ENCODE data around the gene SCGB1A1.

GRCh38 chr11:62449451-62449851, 30.6 kb downstream of the SCGB1A1 start:
- TF ChIP-seq EP300 (IDR thresholded peaks at IDR 0.05): no peak
- TF ChIP-seq, protein P1, sequence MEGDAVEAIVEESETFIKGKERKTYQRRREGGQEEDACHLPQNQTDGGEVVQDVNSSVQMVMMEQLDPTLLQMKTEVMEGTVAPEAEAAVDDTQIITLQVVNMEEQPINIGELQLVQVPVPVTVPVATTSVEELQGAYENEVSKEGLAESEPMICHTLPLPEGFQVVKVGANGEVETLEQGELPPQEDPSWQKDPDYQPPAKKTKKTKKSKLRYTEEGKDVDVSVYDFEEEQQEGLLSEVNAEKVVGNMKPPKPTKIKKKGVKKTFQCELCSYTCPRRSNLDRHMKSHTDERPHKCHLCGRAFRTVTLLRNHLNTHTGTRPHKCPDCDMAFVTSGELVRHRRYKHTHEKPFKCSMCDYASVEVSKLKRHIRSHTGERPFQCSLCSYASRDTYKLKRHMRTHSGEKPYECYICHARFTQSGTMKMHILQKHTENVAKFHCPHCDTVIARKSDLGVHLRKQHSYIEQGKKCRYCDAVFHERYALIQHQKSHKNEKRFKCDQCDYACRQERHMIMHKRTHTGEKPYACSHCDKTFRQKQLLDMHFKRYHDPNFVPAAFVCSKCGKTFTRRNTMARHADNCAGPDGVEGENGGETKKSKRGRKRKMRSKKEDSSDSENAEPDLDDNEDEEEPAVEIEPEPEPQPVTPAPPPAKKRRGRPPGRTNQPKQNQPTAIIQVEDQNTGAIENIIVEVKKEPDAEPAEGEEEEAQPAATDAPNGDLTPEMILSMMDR (IDR thresholded peaks at IDR 0.05): peak in 1 of 3 experiments; percentile 3

Data from esophagus muscularis mucosa (tissue), 3 donors.